ENCODE results near the gene ADAT2.

- TF ChIP-seq, protein P1, sequence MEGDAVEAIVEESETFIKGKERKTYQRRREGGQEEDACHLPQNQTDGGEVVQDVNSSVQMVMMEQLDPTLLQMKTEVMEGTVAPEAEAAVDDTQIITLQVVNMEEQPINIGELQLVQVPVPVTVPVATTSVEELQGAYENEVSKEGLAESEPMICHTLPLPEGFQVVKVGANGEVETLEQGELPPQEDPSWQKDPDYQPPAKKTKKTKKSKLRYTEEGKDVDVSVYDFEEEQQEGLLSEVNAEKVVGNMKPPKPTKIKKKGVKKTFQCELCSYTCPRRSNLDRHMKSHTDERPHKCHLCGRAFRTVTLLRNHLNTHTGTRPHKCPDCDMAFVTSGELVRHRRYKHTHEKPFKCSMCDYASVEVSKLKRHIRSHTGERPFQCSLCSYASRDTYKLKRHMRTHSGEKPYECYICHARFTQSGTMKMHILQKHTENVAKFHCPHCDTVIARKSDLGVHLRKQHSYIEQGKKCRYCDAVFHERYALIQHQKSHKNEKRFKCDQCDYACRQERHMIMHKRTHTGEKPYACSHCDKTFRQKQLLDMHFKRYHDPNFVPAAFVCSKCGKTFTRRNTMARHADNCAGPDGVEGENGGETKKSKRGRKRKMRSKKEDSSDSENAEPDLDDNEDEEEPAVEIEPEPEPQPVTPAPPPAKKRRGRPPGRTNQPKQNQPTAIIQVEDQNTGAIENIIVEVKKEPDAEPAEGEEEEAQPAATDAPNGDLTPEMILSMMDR (IDR thresholded peaks at IDR 0.05; ENCODE audit: low read length): no peak
- TF ChIP-seq EZH2 (optimal IDR thresholded peaks at IDR 0.05; ENCODE audit: low read depth, low read length): no peak
- no peak for TF ChIP-seq EZH2phosphoT487 (IDR thresholded peaks at IDR 0.05; ENCODE audit: low read length)
Measured at GRCh38 chr6:143485967-143486366, 35.5 kb upstream of the ADAT2 start.
